PC-3 (cell line): ENCODE measurements around the gene MAGEF1. TPM values are rescaled to one million over a fixed set of nuclear protein-coding genes. Genes with fewer than 3 reads are reported as not detected.

Experiments used
- ATAC-seq: fragments of 200-7000 bp; cut with Tn5 transposase; 2 replicates; pipeline ENCODE4 v1.9.1; 2020; ENCODE audit warnings: mild to moderate bottlenecking, moderate library complexity
- BruUV-seq: library from RNA; stranded (reverse); fragments of 400-500 nt; replicated peaks from 2 replicates; lab custom pipeline; 2021; lab: Mats Ljungman, UMichigan
- CTCF ChIA-PET: fragments of 300-600 bp; sonication (Branson Sonifier 250); formaldehyde crosslinking; loops from one replicate; lab custom pipeline; 2022; ENCODE audit warnings: antibody characterized with exemption; lab: Charles Lee
- POLR2A ChIA-PET: fragments of 300-600 bp; sonication (Branson Sonifier 250); formaldehyde crosslinking; loops from one replicate; lab custom pipeline; 2022; ENCODE audit warnings: antibody characterized with exemption; ENCODE audit not compliant: unreplicated experiment; lab: Charles Lee
- DNase-seq: peaks from one replicate; pipeline ENCODE4 v3.0.0-alpha.2; 2015
- H2AFZ ChIP-seq: fragments of 300-600 bp; sonication (generic); 2 replicates; pipeline ENCODE4 v1.6.0; 2016; ENCODE audit warnings: antibody characterized with exemption, low read length
- H3F3A ChIP-seq: fragments of 300-600 bp; sonication (generic); one replicate; pipeline ENCODE4 v1.6.0; 2017; ENCODE audit warnings: antibody characterized with exemption, low read length, control low read depth, mild to moderate bottlenecking; ENCODE audit not compliant: unreplicated experiment
- H3K27ac ChIP-seq: fragments of 300-600 bp; sonication (generic); 2 replicates; pipeline ENCODE4 v1.5.1; 2016; ENCODE audit warnings: mild to moderate bottlenecking, low read length
- H3K27me3 ChIP-seq: fragments of 300-600 bp; sonication (generic); 2 replicates; pipeline ENCODE4 v1.6.1; 2016; ENCODE audit warnings: low read length, mixed read lengths
- H3K36me3 ChIP-seq: fragments of 300-600 bp; sonication (generic); 2 replicates; pipeline ENCODE4 v1.6.1; 2016; ENCODE audit warnings: low read depth, mixed run types, low read length, mixed read lengths
- H3K4me1 ChIP-seq: fragments of 300-600 bp; sonication (generic); 2 replicates; pipeline ENCODE4 v1.5.1; 2016; ENCODE audit warnings: low read length; ENCODE audit not compliant: insufficient read depth
- H3K4me2 ChIP-seq: fragments of 300-600 bp; sonication (generic); 2 replicates; pipeline ENCODE4 v1.6.0; 2016; ENCODE audit warnings: low read length
- H3K4me3 ChIP-seq: fragments of 300-600 bp; sonication (generic); 2 replicates; pipeline ENCODE4 v1.5.1; 2016; ENCODE audit warnings: mild to moderate bottlenecking, low read length, mixed read lengths
- H3K79me2 ChIP-seq: fragments of 300-600 bp; sonication (generic); 2 replicates; pipeline ENCODE4 v1.6.1; 2017; ENCODE audit warnings: low read length, mixed read lengths
- H3K9ac ChIP-seq: fragments of 300-600 bp; sonication (generic); 2 replicates; pipeline ENCODE4 v1.6.0; 2016; ENCODE audit warnings: mild to moderate bottlenecking, low read length
- H3K9me2 ChIP-seq: fragments of 300-600 bp; sonication (generic); replicated peaks from 2 replicates; pipeline ENCODE4 v1.6.1; 2016; ENCODE audit warnings: mixed run types, low read length, mixed read lengths
- H3K9me3 ChIP-seq: fragments of 300-600 bp; sonication (generic); 2 replicates; pipeline ENCODE4 v1.6.1; 2016; ENCODE audit warnings: low read length, mixed read lengths
- H4K20me1 ChIP-seq: fragments of 300-600 bp; sonication (generic); 2 replicates; pipeline ENCODE4 v1.6.1; 2016; ENCODE audit warnings: low read length, mixed read lengths
- EZH2 ChIP-seq: fragments of 300-600 bp; sonication (generic); IDR thresholded peaks from one replicate; pipeline ENCODE4 v1.6.1; 2017; ENCODE audit warnings: antibody characterized with exemption, mild to moderate bottlenecking, low read length; ENCODE audit not compliant: unreplicated experiment
- EZH2phosphoT487 ChIP-seq: fragments of 300-600 bp; sonication (generic); IDR thresholded peaks from 2 replicates; pipeline ENCODE4 v1.6.1; 2018; ENCODE audit warnings: mild to moderate bottlenecking, antibody characterized with exemption, low read length, borderline replicate concordance
- intact Hi-C: fragments of 100-400 bp; cut with micrococcal nuclease; formaldehyde crosslinking; loops from 2 replicates; pipeline ENCODE4 v1.9.0; 2023
- total RNA-seq: library from RNA; depleted of rRNA; stranded (reverse); fragments of >200 nt; gene quantifications from 2 replicates; pipeline ENCODE4 v1.2.3, GENCODE V29; 2014
- TF ChIP-seq, protein P1 (sequence below): fragments of 300-600 bp; sonication (generic); conservative IDR thresholded peaks from 2 replicates; pipeline ENCODE4 v1.5.1; 2017; ENCODE audit warnings: antibody characterized with exemption, low read depth, mild to moderate bottlenecking, low read length

The MAGEF1 gene
- total RNA-seq, 1 experiment from 2014 or later = 43.6 TPM

DNA sequence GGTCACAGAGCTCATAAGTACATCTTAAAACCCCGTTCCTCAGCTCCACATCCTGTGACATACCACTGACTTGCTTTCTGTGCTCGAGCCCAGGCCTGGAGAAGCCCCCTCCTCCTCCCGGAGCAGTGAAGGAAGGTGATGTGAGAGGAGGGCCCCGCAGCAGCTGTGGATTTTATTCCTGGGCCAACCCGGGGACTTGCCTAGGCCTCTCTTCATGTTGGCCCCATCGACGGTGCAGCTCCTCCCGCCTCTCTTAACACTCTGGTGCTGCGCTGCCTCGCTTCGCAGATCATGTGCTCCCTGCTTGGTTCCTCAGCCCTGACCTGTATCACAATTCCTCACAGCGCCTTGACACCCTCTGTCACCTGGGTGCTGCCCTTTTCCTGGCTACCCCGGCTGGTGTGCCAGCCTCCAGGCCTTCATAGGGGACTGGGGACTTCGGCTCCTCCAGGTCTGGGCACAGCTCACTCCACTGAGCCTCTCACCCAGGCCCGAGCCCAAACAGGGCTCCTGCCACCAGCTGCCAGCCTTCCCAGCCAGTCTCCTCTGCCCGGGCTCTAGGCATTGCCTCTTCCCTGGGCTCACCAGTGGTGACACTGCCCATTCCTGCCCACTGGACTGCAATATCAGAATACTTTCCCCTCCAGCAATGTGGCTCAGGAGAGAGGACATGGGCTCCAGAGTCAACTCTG is 21.5 kb downstream of the MAGEF1 start:
- Histone ChIP-seq H3K27ac (no peak overlapping the region), H3K9ac (no peak overlapping the region), H3K36me3 (no peaks in the 10 kb centered on the region), H2AFZ (no peak overlapping the region), H4K20me1 (no peaks in the 10 kb centered on the region), H3K4me1 (peaks cover 12% of the 10 kb centered on the region), H3F3A (no peaks in the 10 kb centered on the region), H3K9me2 (no peaks in the 10 kb centered on the region), H3K27me3 (no peaks in the 10 kb centered on the region), H3K4me2 (no peak overlapping the region), H3K4me3 (no peak overlapping the region), H3K79me2 (no peaks in the 10 kb centered on the region), H3K9me3 (no peaks in the 10 kb centered on the region)
- TF ChIP-seq EZH2 (no peak), EZH2phosphoT487 (no peak)
- TF ChIP-seq, protein P1, sequence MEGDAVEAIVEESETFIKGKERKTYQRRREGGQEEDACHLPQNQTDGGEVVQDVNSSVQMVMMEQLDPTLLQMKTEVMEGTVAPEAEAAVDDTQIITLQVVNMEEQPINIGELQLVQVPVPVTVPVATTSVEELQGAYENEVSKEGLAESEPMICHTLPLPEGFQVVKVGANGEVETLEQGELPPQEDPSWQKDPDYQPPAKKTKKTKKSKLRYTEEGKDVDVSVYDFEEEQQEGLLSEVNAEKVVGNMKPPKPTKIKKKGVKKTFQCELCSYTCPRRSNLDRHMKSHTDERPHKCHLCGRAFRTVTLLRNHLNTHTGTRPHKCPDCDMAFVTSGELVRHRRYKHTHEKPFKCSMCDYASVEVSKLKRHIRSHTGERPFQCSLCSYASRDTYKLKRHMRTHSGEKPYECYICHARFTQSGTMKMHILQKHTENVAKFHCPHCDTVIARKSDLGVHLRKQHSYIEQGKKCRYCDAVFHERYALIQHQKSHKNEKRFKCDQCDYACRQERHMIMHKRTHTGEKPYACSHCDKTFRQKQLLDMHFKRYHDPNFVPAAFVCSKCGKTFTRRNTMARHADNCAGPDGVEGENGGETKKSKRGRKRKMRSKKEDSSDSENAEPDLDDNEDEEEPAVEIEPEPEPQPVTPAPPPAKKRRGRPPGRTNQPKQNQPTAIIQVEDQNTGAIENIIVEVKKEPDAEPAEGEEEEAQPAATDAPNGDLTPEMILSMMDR = no peak
- POLR2A ChIA-PET = no interaction called here
- no peak for DNase-seq
- intact Hi-C loops = no loop called here
- BruUV-seq = no TSS peak
- CTCF ChIA-PET = interaction anchor here (0.6 kb wide), 1 partner anchor 48 kb away, joined by 3 read pairs; no protein-coding TSS in a partner anchor
- ATAC-seq = no peak

DNA sequence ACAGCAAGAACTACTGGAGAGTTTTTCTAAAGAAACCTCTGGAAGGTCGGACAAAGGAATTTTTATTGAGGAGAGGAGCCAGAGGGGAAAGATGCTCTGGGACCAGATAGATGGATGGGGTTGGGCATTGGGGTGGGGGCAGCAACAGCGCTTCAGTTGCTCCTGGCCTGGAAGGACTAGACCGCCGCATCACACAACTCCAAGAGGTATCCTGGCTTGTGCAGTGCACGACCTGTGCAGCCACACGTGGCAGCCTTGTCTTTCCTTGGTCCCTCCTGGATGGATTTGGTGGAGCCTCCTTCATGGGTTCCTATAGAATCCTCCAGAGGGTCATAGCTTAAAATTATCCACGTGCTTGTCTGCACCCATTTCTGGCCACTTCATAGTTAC is 23.0 kb downstream of the MAGEF1 start:
- H4K20me1 ChIP-seq = no peaks in the 10 kb centered on the region
- ChIA-PET POLR2A (interaction anchor here (0.7 kb wide), 1 partner anchor 11 kb away, joined by 3 read pairs; no protein-coding TSS in a partner anchor), CTCF (interaction anchor here (0.7 kb wide), 1 partner anchor 60 kb away, joined by 4 read pairs; no protein-coding TSS in a partner anchor)
- no peaks in the 10 kb centered on the region for H3K79me2 ChIP-seq
- no peaks in the 10 kb centered on the region for H3K27me3 ChIP-seq
- BruUV-seq = no TSS peak
- H3K4me1 ChIP-seq = peaks cover 12% of the 10 kb centered on the region
- TF ChIP-seq, protein P1 = no peak
- TF ChIP-seq EZH2phosphoT487 (no peak), EZH2 (no peak)
- ATAC-seq (no peak), DNase-seq (no peak)
- no peaks in the 10 kb centered on the region for H3F3A ChIP-seq
- no peak overlapping the region for H3K9ac ChIP-seq
- H3K27ac ChIP-seq = no peak overlapping the region
- H3K36me3 ChIP-seq = no peaks in the 10 kb centered on the region
- H3K9me2 ChIP-seq = no peaks in the 10 kb centered on the region
- H2AFZ ChIP-seq = no peak overlapping the region
- intact Hi-C loops = no loop called here
- no peaks in the 10 kb centered on the region for H3K9me3 ChIP-seq
- H3K4me3 ChIP-seq = no peak overlapping the region
- no peak overlapping the region for H3K4me2 ChIP-seq

DNA sequence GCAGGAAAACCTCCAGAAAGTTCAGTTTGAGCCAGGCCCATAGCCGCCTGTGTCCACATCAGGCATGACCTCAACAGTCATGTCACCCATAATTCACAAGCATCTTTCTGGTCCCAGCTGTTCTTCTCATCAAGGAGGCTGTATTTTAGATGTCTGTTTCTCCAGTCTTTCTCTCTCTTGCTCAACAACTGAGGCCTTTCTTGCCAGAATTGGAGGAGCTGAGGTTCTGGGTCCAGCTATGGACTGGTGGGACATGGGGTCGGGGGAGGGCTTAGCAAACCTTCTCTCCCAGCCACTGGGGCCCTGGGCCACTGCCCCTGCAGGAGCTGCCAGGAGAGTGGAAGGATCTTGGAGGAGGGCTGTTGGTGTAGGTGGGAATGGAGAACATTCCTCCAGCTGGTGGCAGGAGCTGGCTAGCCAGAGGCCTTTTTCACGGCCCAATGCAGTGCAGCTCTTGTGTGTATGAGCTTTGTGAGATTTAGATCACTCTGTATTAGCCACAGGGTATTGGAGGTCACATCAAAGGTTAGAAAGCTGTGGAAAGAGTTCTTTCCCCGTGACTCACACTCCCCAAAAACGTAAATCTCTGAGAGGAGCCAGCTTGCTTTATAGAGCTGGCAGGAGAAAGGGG is 23.5 kb downstream of the MAGEF1 start:
- BruUV-seq = no TSS peak
- POLR2A ChIA-PET = interaction anchor here (0.7 kb wide), 1 partner anchor 12 kb away, joined by 3 read pairs; no protein-coding TSS in a partner anchor
- no peaks in the 10 kb centered on the region for H3K9me2 ChIP-seq
- peak; percentile 67 for DNase-seq
- TF ChIP-seq EZH2 (no peak), EZH2phosphoT487 (no peak)
- TF ChIP-seq, protein P1 = no peak
- H3K79me2 ChIP-seq = no peaks in the 10 kb centered on the region
- peak; percentile 73 for ATAC-seq
- no peaks in the 10 kb centered on the region for H3F3A ChIP-seq
- no peaks in the 10 kb centered on the region for H3K9me3 ChIP-seq
- no peak overlapping the region for H3K4me3 ChIP-seq
- H3K27ac ChIP-seq = no peak overlapping the region
- H4K20me1 ChIP-seq = no peaks in the 10 kb centered on the region
- no peak overlapping the region for H3K9ac ChIP-seq
- no peak overlapping the region for H2AFZ ChIP-seq
- H3K4me2 ChIP-seq = no peak overlapping the region
- no peaks in the 10 kb centered on the region for H3K36me3 ChIP-seq
- no peaks in the 10 kb centered on the region for H3K27me3 ChIP-seq
- intact Hi-C loops = no loop called here
- CTCF ChIA-PET = interaction anchor here (0.7 kb wide), 1 partner anchor 60 kb away, joined by 4 read pairs; no protein-coding TSS in a partner anchor
- H3K4me1 ChIP-seq = peaks cover 12% of the 10 kb centered on the region
